Naive thymus-derived CD4-positive, alpha-beta T cell (primary cell): ENCODE results near the gene GATA2. TPM values are rescaled to one million over a fixed set of nuclear protein-coding genes. Genes with fewer than 3 reads are reported as not detected.
A peak's percentile ranks its signal among the peaks of the same experiment; 100 is the strongest.

Experiments
- ATAC-seq: fragments of 150-1000 bp; cut with Tn5 transposase; 2 replicates; pipeline ENCODE4 v1.10.0; 2021; ENCODE audit warnings: mild to moderate bottlenecking, moderate library complexity
- CTCF ChIA-PET: fragments of 350-600 bp; sonication (Branson Sonifier 250); formaldehyde crosslinking; loops from one replicate; lab custom pipeline; 2021; ENCODE audit warnings: antibody characterized with exemption; lab: Charles Lee
- POLR2A ChIA-PET: fragments of 350-600 bp; sonication (Branson Sonifier 250); formaldehyde crosslinking; loops from one replicate; lab custom pipeline; 2021; ENCODE audit warnings: antibody characterized with exemption, inconsistent platforms; lab: Charles Lee
- DNase-seq, 9 donors: peaks; one replicate each; pipeline versions ENCODE4 v3.0.0 to v3.0.0-alpha.2; 2020 to 2022; ENCODE audit warnings: mixed read lengths in 1 of 9
- H3K27ac ChIP-seq: one replicate; pipeline ENCODE4 v1.7.0; 2013; ENCODE audit warnings: mild to moderate bottlenecking, low read depth, low read length, moderate library complexity
- H3K27me3 ChIP-seq, 2 donors: one replicate each; pipeline ENCODE4 v1.7.0; 2013; ENCODE audit warnings: low read length in 2 of 2, mild to moderate bottlenecking in 2 of 2, moderate library complexity in 2 of 2; ENCODE audit not compliant: control insufficient read depth in 2 of 2, insufficient read depth in 2 of 2
- H3K36me3 ChIP-seq, 3 experiments: 1 replicate in 2 of 3; 2 replicates in 1 of 3; pipeline ENCODE4 v1.7.0; 2013; ENCODE audit warnings: low read length in 3 of 3, mild to moderate bottlenecking in 3 of 3, moderate library complexity in 1 of 3; ENCODE audit not compliant: insufficient read depth in 3 of 3, control insufficient read depth in 2 of 3
- H3K4me1 ChIP-seq, 2 donors: one replicate each; pipeline ENCODE4 v1.7.0; 2013; ENCODE audit warnings: low read length in 2 of 2, mild to moderate bottlenecking in 2 of 2, moderate library complexity in 1 of 2; ENCODE audit not compliant: control insufficient read depth in 2 of 2, insufficient read depth in 2 of 2
- H3K4me3 ChIP-seq: 2 replicates; pipeline ENCODE4 v1.7.0; 2013; ENCODE audit warnings: mild to moderate bottlenecking, low read length
- H3K9me3 ChIP-seq, 3 experiments: 1 replicate in 2 of 3; 2 replicates in 1 of 3; pipeline ENCODE4 v1.7.0; 2013; ENCODE audit warnings: low read length in 3 of 3; ENCODE audit not compliant: control insufficient read depth in 2 of 3
- H3K27ac Mint-ChIP-seq, 9 donors: one replicate each; pipeline ENCODE4 v1.8.0; 2020 to 2022; ENCODE audit warnings: mixed read lengths in 9 of 9, mild to moderate bottlenecking in 8 of 9, moderate library complexity in 5 of 9, inconsistent platforms in 2 of 9
- H3K27me3 Mint-ChIP-seq, 5 donors: one replicate each; pipeline ENCODE4 v1.8.0; 2021 to 2022; ENCODE audit warnings: mixed read lengths in 5 of 5, mild to moderate bottlenecking in 1 of 5
- H3K36me3 Mint-ChIP-seq, 5 donors: one replicate each; pipeline ENCODE4 v1.8.0; 2020 to 2022; ENCODE audit warnings: mixed read lengths in 5 of 5, mild to moderate bottlenecking in 3 of 5, inconsistent platforms in 1 of 5
- H3K4me1 Mint-ChIP-seq, 7 donors: one replicate each; pipeline ENCODE4 v1.8.0; 2020 to 2022; ENCODE audit warnings: mixed read lengths in 7 of 7, mild to moderate bottlenecking in 3 of 7, inconsistent platforms in 1 of 7
- H3K4me3 Mint-ChIP-seq, 10 donors: one replicate each; pipeline ENCODE4 v1.8.0; 2020 to 2022; ENCODE audit warnings: mild to moderate bottlenecking in 10 of 10, mixed read lengths in 10 of 10, moderate library complexity in 6 of 10, inconsistent platforms in 2 of 10
- H3K9me3 Mint-ChIP-seq, 11 donors: one replicate each; pipeline ENCODE4 v1.8.0; 2020 to 2022; ENCODE audit warnings: mixed read lengths in 11 of 11, mild to moderate bottlenecking in 4 of 11, inconsistent platforms in 1 of 11, moderate library complexity in 1 of 11
- intact Hi-C, 2 donors: fragments of 100-400 bp; cut with micrococcal nuclease; formaldehyde crosslinking; loops; one replicate each; pipeline ENCODE4 v1.15.1; 2023
- polyA plus RNA-seq, 2 donors: library from polyadenylated mRNA; unstranded; fragments of 300-500 nt; fragmentation: Illumina TruSeq; gene quantifications; one replicate each; pipeline ENCODE4 v1.2.3, GENCODE V29; 2021
- total RNA-seq, 6 experiments: library from RNA in 5 of 6; stranded (reverse) in 5 of 6; gene quantifications; 1 replicate in 5 of 6; 2 replicates in 1 of 6; pipeline ENCODE4 v1.2.3 and lab custom pipeline; 2021 to 2026

Gene GATA2
- total and polyA plus RNA-seq, 7 experiments from 2014 or later, result 0.30 to 70.9 (median 14.0) TPM; not detected in 4

- H3K4me3 ChIP-seq, result no peak overlapping the region
- H3K27me3 Mint-ChIP-seq, result peaks cover 36 to 67% (median 43%) of the 10 kb centered on the region in 5 donors
- ChIA-PET CTCF (no interaction called here), POLR2A (interaction anchor here (0.7 kb wide), 1 partner anchor 9 kb away, joined by 3 read pairs; no protein-coding TSS in a partner anchor)
- peaks cover 3 to 13% of the 10 kb centered on the region in 2 donors for H3K27me3 ChIP-seq
- peaks cover 0 to 6% (median 0%) of the 10 kb centered on the region in 5 donors for H3K36me3 Mint-ChIP-seq
- DNase-seq (no peak), ATAC-seq (no peak)
- no peaks in the 10 kb centered on the region for H3K9me3 ChIP-seq
- no peaks in the 10 kb centered on the region for H3K4me1 ChIP-seq
- H3K27ac ChIP-seq, result no peak overlapping the region
- intact Hi-C loops, result no loop called here
- H3K27ac Mint-ChIP-seq, result peak overlapping the region in 2 of 9 donors; percentile 51 to 75
- peak overlapping the region in 9 of 10 donors; percentile 30 to 88 (median 68) for H3K4me3 Mint-ChIP-seq
- H3K4me1 Mint-ChIP-seq, result peaks cover 0 to 13% (median 11%) of the 10 kb centered on the region in 7 donors
- H3K9me3 Mint-ChIP-seq, result peaks cover 0 to 2% (median 0%) of the 10 kb centered on the region in 11 donors
- no peaks in the 10 kb centered on the region for H3K36me3 ChIP-seq
Measured at GRCh38 chr3:128432301-128432970, 60.6 kb downstream of the GATA2 start.

- H3K4me1 Mint-ChIP-seq, result peaks cover 0 to 13% (median 11%) of the 10 kb centered on the region in 7 donors
- ATAC-seq, result no peak
- CTCF ChIA-PET, result no interaction called here
- H3K27me3 Mint-ChIP-seq, result peaks cover 36 to 65% (median 47%) of the 10 kb centered on the region in 5 donors
- DNase-seq, result no peak
- H3K27ac Mint-ChIP-seq, result peak overlapping the region in 1 of 9 donors; percentile 51
- POLR2A ChIA-PET, result no interaction called here
- H3K4me3 Mint-ChIP-seq, result peak overlapping the region in 9 of 10 donors; percentile 51 to 88 (median 68)
- peaks cover 0 to 6% (median 0%) of the 10 kb centered on the region in 5 donors for H3K36me3 Mint-ChIP-seq
- no peak overlapping the region for H3K4me3 ChIP-seq
- intact Hi-C loops, result no loop called here
- H3K27ac ChIP-seq, result no peak overlapping the region
- peaks cover 3 to 13% of the 10 kb centered on the region in 2 donors for H3K27me3 ChIP-seq
- H3K9me3 ChIP-seq, result no peaks in the 10 kb centered on the region
- H3K36me3 ChIP-seq, result no peaks in the 10 kb centered on the region
- peaks cover 0 to 2% (median 0%) of the 10 kb centered on the region in 11 donors for H3K9me3 Mint-ChIP-seq
- no peaks in the 10 kb centered on the region for H3K4me1 ChIP-seq
Measured at GRCh38 chr3:128431803-128432300, 61.1 kb downstream of the GATA2 start.

GRCh38 chr3:128430731-128431130 lies 62.3 kb downstream of the GATA2 start:
- Histone ChIP-seq H3K27ac (no peak overlapping the region), H3K4me1 (no peaks in the 10 kb centered on the region), H3K9me3 (no peaks in the 10 kb centered on the region), H3K27me3 (peaks cover 3 to 13% of the 10 kb centered on the region in 2 donors), H3K4me3 (no peak overlapping the region), H3K36me3 (no peaks in the 10 kb centered on the region)
- Mint-ChIP-seq H3K27ac (peak overlapping the region in 1 of 9 donors; percentile 6), H3K36me3 (peaks cover 0 to 6% (median 0%) of the 10 kb centered on the region in 5 donors), H3K4me1 (peaks cover 0 to 13% (median 11%) of the 10 kb centered on the region in 7 donors), H3K27me3 (peaks cover 29 to 55% (median 40%) of the 10 kb centered on the region in 5 donors), H3K4me3 (peak overlapping the region in 1 of 10 donors; percentile 70), H3K9me3 (peaks cover 0 to 2% (median 0%) of the 10 kb centered on the region in 11 donors)
- DNase-seq, result no peak
- no peak for ATAC-seq
- ChIA-PET POLR2A (interaction anchor here (0.8 kb wide), 1 partner anchor 312 kb away, joined by 5 read pairs; no protein-coding TSS in a partner anchor), CTCF (no interaction called here)
- intact Hi-C loops, result no loop called here

GRCh38 chr3:128430301-128430700 lies 62.7 kb downstream of the GATA2 start:
- DNase-seq, result no peak
- Mint-ChIP-seq H3K27me3 (peaks cover 29 to 53% (median 40%) of the 10 kb centered on the region in 5 donors), H3K27ac (no peak overlapping the region), H3K9me3 (peaks cover 0 to 2% (median 0%) of the 10 kb centered on the region in 11 donors), H3K4me1 (peaks cover 0 to 13% (median 11%) of the 10 kb centered on the region in 7 donors), H3K4me3 (peak overlapping the region in 2 of 10 donors; percentile 25 to 70), H3K36me3 (peaks cover 0 to 6% (median 0%) of the 10 kb centered on the region in 5 donors)
- ChIA-PET POLR2A (no interaction called here), CTCF (interaction anchor here (0.5 kb wide), 1 partner anchor 244 kb away, joined by 4 read pairs; no protein-coding TSS in a partner anchor)
- no peak for ATAC-seq
- H3K36me3 ChIP-seq, result no peaks in the 10 kb centered on the region
- H3K4me3 ChIP-seq, result no peak overlapping the region
- peaks cover 3 to 13% of the 10 kb centered on the region in 2 donors for H3K27me3 ChIP-seq
- intact Hi-C loops, result no loop called here
- H3K27ac ChIP-seq, result no peak overlapping the region
- H3K4me1 ChIP-seq, result no peaks in the 10 kb centered on the region
- H3K9me3 ChIP-seq, result no peaks in the 10 kb centered on the region

- Mint-ChIP-seq H3K27me3 (peaks cover 29 to 53% (median 40%) of the 10 kb centered on the region in 5 donors), H3K36me3 (peaks cover 0 to 6% (median 0%) of the 10 kb centered on the region in 5 donors), H3K4me1 (peaks cover 0 to 13% (median 11%) of the 10 kb centered on the region in 7 donors), H3K27ac (no peak overlapping the region), H3K9me3 (peaks cover 0 to 2% (median 0%) of the 10 kb centered on the region in 11 donors), H3K4me3 (peak overlapping the region in 1 of 10 donors; percentile 25)
- H3K36me3 ChIP-seq, result no peaks in the 10 kb centered on the region
- ATAC-seq (no peak), DNase-seq (no peak)
- H3K9me3 ChIP-seq, result no peaks in the 10 kb centered on the region
- ChIA-PET POLR2A (no interaction called here), CTCF (no interaction called here)
- no peak overlapping the region for H3K4me3 ChIP-seq
- peaks cover 3 to 13% of the 10 kb centered on the region in 2 donors for H3K27me3 ChIP-seq
- H3K27ac ChIP-seq, result no peak overlapping the region
- no peaks in the 10 kb centered on the region for H3K4me1 ChIP-seq
- intact Hi-C loops, result loop anchor here in 1 of 2 donors (5.0 to 10.0 kb wide), 2 partner anchors 38 to 335 kb away; partner anchors contain the start of gene DNAJB8
Measured at GRCh38 chr3:128429751-128430150, 63.2 kb downstream of the GATA2 start.
